ENCODE results near the gene KCTD18.

DNA sequence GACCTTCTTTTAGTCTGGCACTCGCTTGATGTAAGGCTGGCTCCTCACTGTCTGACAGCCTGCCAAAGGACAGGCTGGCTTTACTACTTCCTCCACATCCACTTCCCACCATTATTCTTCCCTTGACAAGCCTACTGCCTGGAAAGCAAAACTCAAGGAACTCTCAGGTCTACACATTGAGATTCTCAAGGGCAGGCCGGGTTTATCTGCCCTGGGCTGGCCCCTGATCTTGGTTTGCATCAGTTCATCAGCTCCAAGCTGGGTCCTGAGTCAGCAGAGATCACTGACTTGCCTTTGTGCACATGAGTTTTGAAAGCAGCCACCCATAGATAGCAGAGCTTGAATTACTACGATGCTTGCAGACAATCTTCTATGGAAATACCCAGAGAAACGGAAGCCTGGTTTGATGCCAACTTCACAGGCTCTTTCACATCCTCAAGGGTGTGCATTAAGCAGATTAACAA is 53.9 kb downstream of the KCTD18 start:
- TF ChIP-seq, protein P1, sequence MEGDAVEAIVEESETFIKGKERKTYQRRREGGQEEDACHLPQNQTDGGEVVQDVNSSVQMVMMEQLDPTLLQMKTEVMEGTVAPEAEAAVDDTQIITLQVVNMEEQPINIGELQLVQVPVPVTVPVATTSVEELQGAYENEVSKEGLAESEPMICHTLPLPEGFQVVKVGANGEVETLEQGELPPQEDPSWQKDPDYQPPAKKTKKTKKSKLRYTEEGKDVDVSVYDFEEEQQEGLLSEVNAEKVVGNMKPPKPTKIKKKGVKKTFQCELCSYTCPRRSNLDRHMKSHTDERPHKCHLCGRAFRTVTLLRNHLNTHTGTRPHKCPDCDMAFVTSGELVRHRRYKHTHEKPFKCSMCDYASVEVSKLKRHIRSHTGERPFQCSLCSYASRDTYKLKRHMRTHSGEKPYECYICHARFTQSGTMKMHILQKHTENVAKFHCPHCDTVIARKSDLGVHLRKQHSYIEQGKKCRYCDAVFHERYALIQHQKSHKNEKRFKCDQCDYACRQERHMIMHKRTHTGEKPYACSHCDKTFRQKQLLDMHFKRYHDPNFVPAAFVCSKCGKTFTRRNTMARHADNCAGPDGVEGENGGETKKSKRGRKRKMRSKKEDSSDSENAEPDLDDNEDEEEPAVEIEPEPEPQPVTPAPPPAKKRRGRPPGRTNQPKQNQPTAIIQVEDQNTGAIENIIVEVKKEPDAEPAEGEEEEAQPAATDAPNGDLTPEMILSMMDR (IDR thresholded peaks at IDR 0.05; ENCODE audit: insufficient read depth, low read length): no peak
- no peak for TF ChIP-seq GABPA (IDR thresholded peaks at IDR 0.05; ENCODE audit: low read depth)

Data from HL-60 (cell line).